HG02840 (cell line): ENCODE measurements around the gene PRKAR1B.

Experiments used
- ATAC-seq: cut with Tn5 transposase; IDR thresholded peaks from one replicate; pipeline ENCODE4 v1.9.1; 2021; ENCODE audit warnings: mild to moderate bottlenecking, moderate library complexity, moderate number of reproducible peaks; ENCODE audit not compliant: unreplicated experiment, low FRiP score

PRKAR1B gene

GRCh38 chr7:725223-726005, 1.7 kb downstream of the PRKAR1B start:
- no peak for ATAC-seq

GRCh38 chr7:724298-724697, 2.8 kb downstream of the PRKAR1B start:
- no peak for ATAC-seq

- ATAC-seq = no peak
These were observed 3.5 kb downstream of the PRKAR1B start for GRCh38 chr7:723541-723940.

- no peak for ATAC-seq
These were observed 5.3 kb downstream of the PRKAR1B start for GRCh38 chr7:721619-722248.

- ATAC-seq = no peak
These were observed 10.4 kb downstream of the PRKAR1B start for GRCh38 chr7:716636-717035.

- ATAC-seq = no peak
These were observed 10.9 kb downstream of the PRKAR1B start for GRCh38 chr7:716222-716621.

GRCh38 chr7:714251-714671, 12.8 kb downstream of the PRKAR1B start:
- no peak for ATAC-seq

- no peak for ATAC-seq
These were observed 13.4 kb downstream of the PRKAR1B start for GRCh38 chr7:713488-714230.

GRCh38 chr7:713139-713457, 14.0 kb downstream of the PRKAR1B start:
- no peak for ATAC-seq

- ATAC-seq = no peak
These were observed 14.5 kb downstream of the PRKAR1B start for GRCh38 chr7:712381-713138.

GRCh38 chr7:711922-712380, 15.1 kb downstream of the PRKAR1B start:
- no peak for ATAC-seq

- ATAC-seq = no peak
These were observed 15.8 kb downstream of the PRKAR1B start for GRCh38 chr7:711093-711921.

- no peak for ATAC-seq
These were observed 16.9 kb downstream of the PRKAR1B start for GRCh38 chr7:710161-710560.

GRCh38 chr7:707296-708000, 19.6 kb downstream of the PRKAR1B start:
- no peak for ATAC-seq

GRCh38 chr7:706721-707120, 20.4 kb downstream of the PRKAR1B start:
- ATAC-seq = no peak

GRCh38 chr7:703049-703448, 24.0 kb downstream of the PRKAR1B start:
- ATAC-seq = no peak

- no peak for ATAC-seq
These were observed 25.9 kb downstream of the PRKAR1B start for GRCh38 chr7:701086-701671.

GRCh38 chr7:699476-700170, 27.5 kb downstream of the PRKAR1B start:
- no peak for ATAC-seq
